ENCODE measurements around the gene PRKG1.

- TF ChIP-seq CHD2 (IDR thresholded peaks at IDR 0.05; ENCODE audit: low read length), result no peak
- no peak for TF ChIP-seq RXRA (IDR thresholded peaks at IDR 0.05; ENCODE audit: insufficient read depth, low read depth, low read length)
- no peak for TF ChIP-seq USF2 (IDR thresholded peaks at IDR 0.05; ENCODE audit: low read length)
- TF ChIP-seq EP300 (IDR thresholded peaks at IDR 0.05; ENCODE audit: borderline replicate concordance in 1 of 2, low read depth in 2 of 2, low read length in 2 of 2), result no peak
- TF ChIP-seq, protein P1, sequence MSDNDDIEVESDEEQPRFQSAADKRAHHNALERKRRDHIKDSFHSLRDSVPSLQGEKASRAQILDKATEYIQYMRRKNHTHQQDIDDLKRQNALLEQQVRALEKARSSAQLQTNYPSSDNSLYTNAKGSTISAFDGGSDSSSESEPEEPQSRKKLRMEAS (IDR thresholded peaks at IDR 0.05), result no peak
- no peak for TF ChIP-seq EZH2 (IDR thresholded peaks at IDR 0.05; ENCODE audit: low read depth, low read length, severe bottlenecking)
- no peak for TF ChIP-seq JUN (IDR thresholded peaks at IDR 0.05; ENCODE audit: low read depth, low read length)
- TF ChIP-seq KDM1A (IDR thresholded peaks at IDR 0.05; ENCODE audit: borderline replicate concordance, low read length), result no peak
These were observed 447.3 kb downstream of the PRKG1 start for GRCh38 chr10:51521605-51522004.

All from H1 (cell line).